HEK293 (cell line): ENCODE data around the gene AGK.

Experiments
- KLF9 ChIP-seq: fragments of 450-650 bp; formaldehyde crosslinking; IDR thresholded peaks from 2 replicates; pipeline ENCODE4 v1.5.1; 2016; ENCODE audit warnings: missing biosample characterization, missing genetic modification characterization, low read depth
- SALL2 ChIP-seq: fragments of 450-650 bp; formaldehyde crosslinking; IDR thresholded peaks from 2 replicates; pipeline ENCODE4 v1.5.0; 2017; ENCODE audit warnings: missing biosample characterization, mild to moderate bottlenecking, missing genetic modification characterization, borderline replicate concordance
- ZBTB21 ChIP-seq: fragments of 450-650 bp; formaldehyde crosslinking; IDR thresholded peaks from 2 replicates; pipeline ENCODE4 v1.5.1; 2017; ENCODE audit warnings: missing biosample characterization, missing genetic modification characterization
- ZNF423 ChIP-seq: fragments of 450-650 bp; formaldehyde crosslinking; IDR thresholded peaks from 2 replicates; pipeline ENCODE4 v1.5.1; 2016; ENCODE audit warnings: missing biosample characterization, missing genetic modification characterization
- ZNF558 ChIP-seq: fragments of 450-650 bp; formaldehyde crosslinking; IDR thresholded peaks from 2 replicates; pipeline ENCODE4 v1.5.1; 2016; ENCODE audit warnings: missing biosample characterization, missing genetic modification characterization
- TF ChIP-seq, protein P1 (sequence below): fragments of 450-650 bp; formaldehyde crosslinking; IDR thresholded peaks from 2 replicates; pipeline ENCODE4 v1.5.1; 2016; ENCODE audit warnings: missing biosample characterization, missing genetic modification characterization

DNA sequence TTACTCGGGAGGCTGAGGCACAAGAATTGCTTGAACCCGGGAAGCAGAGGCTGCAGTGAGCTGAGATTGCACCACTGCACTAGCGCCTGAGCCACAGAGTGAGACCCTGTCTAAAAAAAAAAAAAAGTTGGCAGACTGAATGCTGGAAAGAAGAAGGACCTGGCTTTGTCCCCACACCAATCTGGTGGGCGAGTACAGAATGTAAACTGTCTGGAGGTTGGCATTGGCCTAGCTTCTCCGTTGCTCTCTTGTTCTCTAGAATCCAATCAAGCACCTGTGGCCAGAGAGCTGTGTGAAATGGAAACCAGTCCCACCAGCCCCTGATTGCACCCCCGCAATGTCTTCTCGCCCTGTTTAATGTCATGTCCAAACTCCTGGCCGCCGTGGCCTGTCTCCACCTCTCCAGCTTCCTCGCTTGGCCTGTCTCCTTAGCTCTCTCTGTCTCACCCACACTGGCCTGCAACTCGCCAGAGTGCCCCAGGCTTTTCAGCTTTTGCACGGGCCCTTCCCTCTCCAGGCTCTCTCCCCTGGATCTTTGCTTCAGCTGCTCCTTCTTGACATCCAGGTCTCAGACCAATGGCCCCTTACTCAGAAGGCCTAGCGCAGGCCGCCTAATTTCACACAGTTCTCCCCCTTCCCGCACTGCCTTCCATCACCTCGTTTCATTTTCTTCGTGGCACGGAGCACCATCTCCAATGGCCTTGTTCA lies 670 bp upstream of the AGK start:
- TF ChIP-seq SALL2 (tag by site-specific recombination) (no peak), ZBTB21 (tag by site-specific recombination) (no peak), KLF9 (tag by site-specific recombination) (no peak), ZNF558 (tag by site-specific recombination) (no peak), ZNF423 (no peak)
- TF ChIP-seq, protein P1, sequence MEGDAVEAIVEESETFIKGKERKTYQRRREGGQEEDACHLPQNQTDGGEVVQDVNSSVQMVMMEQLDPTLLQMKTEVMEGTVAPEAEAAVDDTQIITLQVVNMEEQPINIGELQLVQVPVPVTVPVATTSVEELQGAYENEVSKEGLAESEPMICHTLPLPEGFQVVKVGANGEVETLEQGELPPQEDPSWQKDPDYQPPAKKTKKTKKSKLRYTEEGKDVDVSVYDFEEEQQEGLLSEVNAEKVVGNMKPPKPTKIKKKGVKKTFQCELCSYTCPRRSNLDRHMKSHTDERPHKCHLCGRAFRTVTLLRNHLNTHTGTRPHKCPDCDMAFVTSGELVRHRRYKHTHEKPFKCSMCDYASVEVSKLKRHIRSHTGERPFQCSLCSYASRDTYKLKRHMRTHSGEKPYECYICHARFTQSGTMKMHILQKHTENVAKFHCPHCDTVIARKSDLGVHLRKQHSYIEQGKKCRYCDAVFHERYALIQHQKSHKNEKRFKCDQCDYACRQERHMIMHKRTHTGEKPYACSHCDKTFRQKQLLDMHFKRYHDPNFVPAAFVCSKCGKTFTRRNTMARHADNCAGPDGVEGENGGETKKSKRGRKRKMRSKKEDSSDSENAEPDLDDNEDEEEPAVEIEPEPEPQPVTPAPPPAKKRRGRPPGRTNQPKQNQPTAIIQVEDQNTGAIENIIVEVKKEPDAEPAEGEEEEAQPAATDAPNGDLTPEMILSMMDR (tag by site-specific recombination): no peak
